ENCODE measurements around the gene ESR2. TPM values are rescaled to one million over a fixed set of nuclear protein-coding genes. Genes with fewer than 3 reads are reported as not detected.
A peak's percentile ranks its signal among the peaks of the same experiment; 100 is the strongest.
"Not testable (repeated sequence)": the region's sequence is repeated elsewhere in the genome, so short reads cannot be mapped to it uniquely, and the experiment has no call there.

ESR2 gene
- total RNA-seq, 2 donors from 2014 or later, result 0.56 to 6.1 TPM

DNA sequence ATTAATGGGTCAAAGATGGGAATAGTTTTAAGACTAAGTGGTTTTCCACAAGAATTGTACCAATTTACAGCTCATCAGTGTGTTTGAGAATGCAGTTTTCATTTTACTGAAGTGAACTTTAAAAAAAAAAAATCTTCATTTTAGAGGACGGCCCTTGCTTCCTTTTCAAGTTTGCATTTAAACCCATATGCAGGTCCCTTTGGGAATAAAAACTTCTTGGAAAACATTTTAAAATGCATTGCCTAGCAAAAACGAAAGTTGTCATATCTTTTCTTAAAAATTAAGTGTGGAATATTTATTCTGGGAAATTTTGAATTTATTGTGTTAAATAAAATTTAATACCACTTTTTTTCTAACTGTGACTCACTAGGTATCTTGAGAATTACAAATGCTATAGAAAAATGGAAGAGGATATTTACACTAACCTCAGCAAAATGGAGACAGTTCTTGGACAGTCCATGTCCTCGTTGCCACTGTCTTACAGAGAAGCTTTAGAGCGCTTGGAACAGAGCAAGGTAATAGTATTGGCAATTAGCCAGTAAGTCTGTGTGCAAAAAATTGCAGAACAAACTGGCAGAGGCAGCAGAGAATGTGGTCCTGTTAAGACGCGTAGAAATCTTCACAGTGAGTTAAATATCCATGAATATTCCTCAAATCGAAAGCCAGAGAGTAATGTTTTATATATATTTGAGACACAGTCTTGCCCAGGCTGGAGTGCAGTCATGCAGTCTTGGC is 231.6 kb downstream of the ESR2 start:
- Mint-ChIP-seq H3K36me3 (ENCODE audit: low read depth) (peaks cover 82% of the 10 kb centered on the region), H3K4me3 (no peak overlapping the region), H3K27me3 (no peaks in the 10 kb centered on the region), H3K4me1 (peaks cover 8% of the 10 kb centered on the region), H3K9me3 (no peaks in the 10 kb centered on the region), H3K27ac (no peak overlapping the region)
- no peak for ATAC-seq (replicated peaks)

DNA sequence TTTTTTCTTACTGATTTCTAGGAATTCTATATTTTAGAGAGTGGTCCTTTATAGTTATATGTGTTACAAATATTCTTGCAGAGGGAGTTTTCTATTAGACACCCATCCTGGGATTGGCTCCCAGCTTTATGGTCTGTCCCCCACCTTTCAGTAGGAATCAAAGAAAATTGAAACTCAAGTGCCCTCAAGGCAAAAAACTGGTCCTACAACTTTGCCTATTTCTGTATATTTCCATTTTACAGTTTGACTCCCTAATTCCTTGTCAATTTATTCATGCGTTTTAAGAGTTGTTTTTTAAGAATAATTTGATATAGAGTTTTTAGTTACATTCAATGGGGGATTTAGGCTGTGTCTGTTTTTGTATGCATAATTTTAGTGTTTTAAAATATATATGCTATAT is 232.5 kb downstream of the ESR2 start:
- H3K36me3 Mint-ChIP-seq (ENCODE audit: low read depth), result peaks cover 81% of the 10 kb centered on the region
- no peaks in the 10 kb centered on the region for H3K9me3 Mint-ChIP-seq
- peaks cover 8% of the 10 kb centered on the region for H3K4me1 Mint-ChIP-seq
- ATAC-seq (replicated peaks), result no peak
- H3K27me3 Mint-ChIP-seq, result no peaks in the 10 kb centered on the region
- no peak overlapping the region for H3K27ac Mint-ChIP-seq
- no peak overlapping the region for H3K4me3 Mint-ChIP-seq

GRCh38 chr14:64061115-64061514 is 233.1 kb downstream of the ESR2 start:
- Mint-ChIP-seq H3K27me3 (no peaks in the 10 kb centered on the region), H3K4me3 (no peak overlapping the region), H3K4me1 (peaks cover 8% of the 10 kb centered on the region), H3K36me3 (ENCODE audit: low read depth) (peaks cover 81% of the 10 kb centered on the region), H3K27ac (no peak overlapping the region), H3K9me3 (no peaks in the 10 kb centered on the region)
- no peak for ATAC-seq (replicated peaks)

GRCh38 chr14:64060648-64061096 is 233.5 kb downstream of the ESR2 start:
- no peaks in the 10 kb centered on the region for H3K9me3 Mint-ChIP-seq
- H3K36me3 Mint-ChIP-seq (ENCODE audit: low read depth), result peaks cover 85% of the 10 kb centered on the region
- H3K4me1 Mint-ChIP-seq, result peaks cover 8% of the 10 kb centered on the region
- peak overlapping the region; percentile 29 for H3K27ac Mint-ChIP-seq
- peak; percentile 37 for ATAC-seq (replicated peaks)
- no peaks in the 10 kb centered on the region for H3K27me3 Mint-ChIP-seq
- H3K4me3 Mint-ChIP-seq, result no peak overlapping the region

DNA sequence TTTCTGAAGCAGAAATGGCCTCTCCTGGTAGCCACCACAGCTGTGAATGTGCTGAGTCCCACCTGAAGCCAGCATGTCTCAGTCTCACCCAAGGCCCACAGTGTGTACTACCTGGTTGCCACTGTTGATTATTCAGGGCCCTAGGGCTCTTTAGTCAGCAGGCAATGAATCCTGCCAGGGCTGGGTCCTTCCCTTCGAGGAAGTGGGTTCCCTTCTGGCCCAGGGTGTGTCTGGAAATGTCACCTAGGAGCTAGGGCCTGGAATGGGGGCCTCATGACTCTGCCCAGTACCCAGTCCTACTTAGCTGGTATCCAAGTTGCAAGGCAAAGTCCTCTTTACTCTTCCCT is 234.0 kb downstream of the ESR2 start:
- H3K36me3 Mint-ChIP-seq (ENCODE audit: low read depth), result peaks cover 85% of the 10 kb centered on the region
- ATAC-seq (replicated peaks), result no peak
- peaks cover 8% of the 10 kb centered on the region for H3K4me1 Mint-ChIP-seq
- H3K9me3 Mint-ChIP-seq, result no peaks in the 10 kb centered on the region
- H3K27me3 Mint-ChIP-seq, result no peaks in the 10 kb centered on the region
- no peak overlapping the region for H3K4me3 Mint-ChIP-seq
- peak overlapping the region; percentile 29 for H3K27ac Mint-ChIP-seq

- no peak for ATAC-seq (replicated peaks)
- Mint-ChIP-seq H3K27me3 (no peaks in the 10 kb centered on the region), H3K36me3 (ENCODE audit: low read depth) (peaks cover 86% of the 10 kb centered on the region), H3K4me1 (peaks cover 8% of the 10 kb centered on the region), H3K4me3 (no peak overlapping the region), H3K9me3 (no peaks in the 10 kb centered on the region), H3K27ac (peak overlapping the region; percentile 29)
Measured at GRCh38 chr14:64059454-64060198, 234.5 kb downstream of the ESR2 start.

DNA sequence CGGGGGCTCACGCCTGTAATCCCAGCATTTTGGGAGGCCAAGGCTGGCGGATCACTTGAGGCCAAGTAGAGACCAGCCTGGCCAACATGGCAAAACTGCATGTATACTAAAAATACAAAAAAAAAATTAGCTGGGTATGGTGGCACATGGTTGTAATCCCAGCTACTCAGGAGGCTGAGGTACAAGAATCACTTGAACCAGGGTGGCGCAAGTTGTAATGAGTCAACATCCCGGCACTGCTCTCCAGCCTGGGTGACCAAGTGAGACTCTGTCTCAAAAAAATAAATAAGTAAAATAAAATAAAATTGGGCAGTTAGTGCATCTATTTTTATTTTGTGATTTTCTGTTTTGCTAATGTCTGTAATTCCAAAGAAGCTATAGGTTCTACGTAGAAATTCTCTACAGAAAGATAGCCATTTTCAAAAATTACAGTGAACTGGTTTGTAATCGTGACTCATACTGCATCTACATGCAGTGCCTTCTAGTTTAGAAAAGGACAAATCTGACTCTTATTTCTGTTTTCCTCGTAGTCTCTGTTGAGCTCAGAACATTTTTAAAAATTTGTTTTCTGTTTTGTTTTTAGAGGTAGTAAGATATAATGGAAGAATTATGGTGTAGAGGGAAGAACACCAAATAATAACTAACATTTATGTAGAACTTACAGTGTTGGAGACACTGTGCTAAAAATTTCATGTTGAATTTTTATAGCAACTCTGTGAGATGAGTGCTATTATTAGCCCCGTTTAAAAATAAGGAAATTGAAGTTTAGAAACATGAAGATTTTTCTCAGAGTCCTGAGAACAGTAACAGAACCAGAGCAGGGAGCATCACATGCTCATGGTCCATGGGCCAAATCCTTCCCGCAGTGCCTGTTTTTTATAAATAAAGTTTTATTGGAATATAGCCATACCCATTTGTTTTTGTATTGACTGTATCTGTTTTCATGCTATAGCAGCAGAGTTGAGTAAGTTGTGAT is 240.2 kb downstream of the ESR2 start:
- Mint-ChIP-seq H3K36me3 (ENCODE audit: low read depth) (peaks cover 94% of the 10 kb centered on the region), H3K27ac (no peak overlapping the region), H3K4me1 (peaks cover 4% of the 10 kb centered on the region), H3K27me3 (no peaks in the 10 kb centered on the region), H3K4me3 (no peak overlapping the region), H3K9me3 (no peaks in the 10 kb centered on the region)
- ATAC-seq (replicated peaks), result no peak

DNA sequence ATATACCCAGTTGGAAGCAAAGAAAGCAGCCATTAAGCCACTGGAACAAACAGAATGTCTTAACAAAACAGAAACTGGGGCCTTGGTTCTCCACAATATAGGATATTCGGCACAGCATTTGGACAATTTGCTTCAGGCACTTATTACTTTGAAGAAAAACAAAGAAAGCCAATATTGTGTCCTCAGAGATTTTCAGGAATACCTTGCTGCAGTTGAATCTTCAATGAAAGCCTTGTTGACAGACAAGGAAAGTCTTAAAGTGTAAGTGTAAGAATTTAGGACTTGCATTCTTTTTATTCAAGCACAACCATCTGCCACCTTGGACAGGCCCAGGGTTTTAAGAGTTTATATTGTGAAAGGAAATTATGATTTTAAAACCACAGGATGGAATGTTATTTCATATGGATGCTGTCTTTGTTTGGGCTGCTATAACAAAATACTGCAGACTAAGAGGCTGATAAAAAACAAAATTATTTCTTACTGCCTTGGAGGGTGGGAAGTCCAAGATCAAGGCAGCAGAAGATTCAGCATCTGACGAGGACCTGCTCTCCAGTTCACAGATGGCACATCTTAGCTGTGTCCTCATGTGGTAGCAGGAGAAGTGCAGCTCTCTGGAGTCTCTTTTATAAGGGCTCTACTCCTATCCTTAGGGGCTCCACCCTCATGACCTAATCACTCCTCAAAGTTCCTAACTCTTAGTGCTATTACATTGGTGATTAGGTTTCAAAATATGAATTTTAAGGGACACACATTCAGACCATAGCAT is 244.4 kb downstream of the ESR2 start:
- H3K36me3 Mint-ChIP-seq (ENCODE audit: low read depth), result peaks cover 75% of the 10 kb centered on the region
- no peak overlapping the region for H3K27ac Mint-ChIP-seq
- no peak overlapping the region for H3K4me3 Mint-ChIP-seq
- H3K9me3 Mint-ChIP-seq, result no peaks in the 10 kb centered on the region
- no peaks in the 10 kb centered on the region for H3K4me1 Mint-ChIP-seq
- no peak for ATAC-seq (replicated peaks)
- H3K27me3 Mint-ChIP-seq, result no peaks in the 10 kb centered on the region

GRCh38 chr14:64045091-64045490 is 249.1 kb downstream of the ESR2 start:
- no peak overlapping the region for H3K27ac Mint-ChIP-seq
- H3K9me3 Mint-ChIP-seq, result peaks cover 6% of the 10 kb centered on the region
- no peaks in the 10 kb centered on the region for H3K27me3 Mint-ChIP-seq
- H3K4me1 Mint-ChIP-seq, result no peaks in the 10 kb centered on the region
- no peak overlapping the region for H3K4me3 Mint-ChIP-seq
- peaks cover 65% of the 10 kb centered on the region for H3K36me3 Mint-ChIP-seq (ENCODE audit: low read depth)
- no peak for ATAC-seq (replicated peaks)

DNA sequence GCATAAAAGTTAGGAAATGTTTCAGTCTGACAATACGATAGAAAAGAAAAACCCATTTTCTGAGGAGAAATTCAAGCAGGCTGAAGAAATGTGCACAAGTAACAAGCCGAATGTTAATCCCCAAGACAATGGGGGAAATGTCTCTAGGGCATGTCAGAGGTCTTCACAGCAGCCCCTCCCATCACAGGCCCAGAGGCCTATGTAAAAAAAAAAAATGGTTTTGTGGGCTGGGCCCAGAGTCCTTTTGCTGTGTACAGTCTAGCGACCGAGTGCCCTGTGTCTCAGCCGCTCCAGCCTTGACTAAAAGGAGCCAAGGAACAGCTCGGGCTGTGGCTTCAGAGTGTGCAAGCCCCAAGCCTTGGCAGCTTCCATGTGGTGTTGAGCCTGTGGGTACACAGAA is 250.9 kb downstream of the ESR2 start:
- Mint-ChIP-seq H3K36me3 (ENCODE audit: low read depth) (peaks cover 55% of the 10 kb centered on the region), H3K27ac (peak overlapping the region; percentile 10)
- H3K27me3 Mint-ChIP-seq; H3K4me3 Mint-ChIP-seq; H3K9me3 Mint-ChIP-seq; ATAC-seq (replicated peaks); H3K4me1 Mint-ChIP-seq: not testable (repeated sequence)

GRCh38 chr14:64040044-64040443 is 254.1 kb downstream of the ESR2 start:
- H3K27ac Mint-ChIP-seq, result no peak overlapping the region
- H3K36me3 Mint-ChIP-seq (ENCODE audit: low read depth), result peaks cover 66% of the 10 kb centered on the region
- H3K27me3 Mint-ChIP-seq, result no peaks in the 10 kb centered on the region
- no peaks in the 10 kb centered on the region for H3K4me1 Mint-ChIP-seq
- ATAC-seq (replicated peaks), result no peak
- no peak overlapping the region for H3K4me3 Mint-ChIP-seq
- peaks cover 6% of the 10 kb centered on the region for H3K9me3 Mint-ChIP-seq

GRCh38 chr14:64038841-64039542 is 255.2 kb downstream of the ESR2 start:
- no peak for ATAC-seq (replicated peaks)
- H3K36me3 Mint-ChIP-seq (ENCODE audit: low read depth), result peaks cover 65% of the 10 kb centered on the region
- H3K4me3 Mint-ChIP-seq, result no peak overlapping the region
- no peaks in the 10 kb centered on the region for H3K4me1 Mint-ChIP-seq
- H3K27ac Mint-ChIP-seq, result no peak overlapping the region
- no peaks in the 10 kb centered on the region for H3K27me3 Mint-ChIP-seq
- peaks cover 6% of the 10 kb centered on the region for H3K9me3 Mint-ChIP-seq

DNA sequence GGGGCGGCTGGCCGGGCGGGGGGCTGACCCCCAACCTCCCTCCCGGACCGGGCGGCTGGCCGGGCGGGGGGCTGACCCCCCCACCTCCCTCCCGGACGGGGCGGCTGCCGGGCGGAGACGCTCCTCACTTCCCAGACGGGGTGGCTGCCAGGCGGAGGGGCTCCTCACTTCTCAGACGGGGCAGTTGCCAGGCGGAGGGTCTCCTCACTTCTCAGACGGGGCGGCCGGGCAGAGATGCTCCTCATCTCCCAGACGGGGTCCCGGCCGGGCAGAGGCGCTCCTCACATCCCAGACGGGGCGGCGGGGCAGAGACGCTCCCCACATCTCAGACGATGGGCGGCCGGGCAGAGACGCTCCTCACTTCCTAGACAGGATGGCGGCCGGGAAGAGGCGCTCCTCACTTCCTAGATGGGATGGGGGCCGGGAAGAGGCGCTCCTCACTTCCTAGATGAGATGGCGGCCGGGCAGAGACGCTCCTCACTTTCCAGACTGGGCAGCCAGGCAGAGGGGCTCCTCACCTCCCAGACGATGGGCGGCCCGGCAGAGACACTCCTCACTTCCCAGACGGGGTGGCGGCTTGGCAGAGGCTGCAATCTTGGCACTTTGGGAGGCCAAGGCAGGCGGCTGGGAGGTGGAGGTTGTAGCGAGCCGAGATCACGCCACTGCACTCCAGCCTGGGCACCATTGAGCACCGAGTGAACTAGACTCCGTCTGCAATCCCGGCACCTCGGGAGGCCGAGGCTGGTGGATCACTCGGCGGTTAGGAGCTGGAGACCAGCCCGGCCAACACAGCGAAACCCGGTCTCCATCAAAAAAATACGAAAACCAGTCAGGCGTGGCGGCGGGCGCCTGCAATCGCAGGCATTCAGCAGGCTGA is 256.1 kb downstream of the ESR2 start:
- H3K4me3 Mint-ChIP-seq; H3K4me1 Mint-ChIP-seq; H3K9me3 Mint-ChIP-seq; ATAC-seq (replicated peaks); H3K27ac Mint-ChIP-seq; H3K27me3 Mint-ChIP-seq: not testable (repeated sequence)
- H3K36me3 Mint-ChIP-seq (ENCODE audit: low read depth), result peaks cover 65% of the 10 kb centered on the region
